GM12873 (cell line): ENCODE measurements around the gene USP6NL.
A peak's percentile ranks its signal among the peaks of the same experiment; 100 is the strongest.

Experiments used
- CTCF ChIP-seq: IDR thresholded peaks from 2 replicates; pipeline ENCODE4 v1.5.1; 2012; ENCODE audit warnings: low read depth, mild to moderate bottlenecking, moderate library complexity, low read length, control low read depth; ENCODE audit not compliant: insufficient read depth; ENCODE audit errors: missing control alignments

The USP6NL gene

GRCh38 chr10:11430421-11431215 lies 180.8 kb downstream of the USP6NL start:
- no peak for TF ChIP-seq CTCF

GRCh38 chr10:11429439-11430052 lies 181.9 kb downstream of the USP6NL start:
- no peak for TF ChIP-seq CTCF

GRCh38 chr10:11425676-11426075 lies 185.8 kb downstream of the USP6NL start:
- no peak for TF ChIP-seq CTCF

- TF ChIP-seq CTCF: no peak
Measured at GRCh38 chr10:11425296-11425610, 186.2 kb downstream of the USP6NL start.

GRCh38 chr10:11424456-11425295 lies 186.8 kb downstream of the USP6NL start:
- TF ChIP-seq CTCF: peak; percentile 91

GRCh38 chr10:11416974-11417373 lies 194.5 kb downstream of the USP6NL start:
- no peak for TF ChIP-seq CTCF

GRCh38 chr10:11415095-11415494 lies 196.4 kb downstream of the USP6NL start:
- TF ChIP-seq CTCF: no peak
